CMK (cell line): ENCODE measurements around the gene KIN.
"Not testable (repeated sequence)": the region's sequence is repeated elsewhere in the genome, so short reads cannot be mapped to it uniquely, and the experiment has no call there.

Experiments
- DNase-seq: peaks from one replicate; pipeline ENCODE4 v3.0.0-alpha.2; 2010; ENCODE audit warnings: low read depth

Gene KIN, protein sequence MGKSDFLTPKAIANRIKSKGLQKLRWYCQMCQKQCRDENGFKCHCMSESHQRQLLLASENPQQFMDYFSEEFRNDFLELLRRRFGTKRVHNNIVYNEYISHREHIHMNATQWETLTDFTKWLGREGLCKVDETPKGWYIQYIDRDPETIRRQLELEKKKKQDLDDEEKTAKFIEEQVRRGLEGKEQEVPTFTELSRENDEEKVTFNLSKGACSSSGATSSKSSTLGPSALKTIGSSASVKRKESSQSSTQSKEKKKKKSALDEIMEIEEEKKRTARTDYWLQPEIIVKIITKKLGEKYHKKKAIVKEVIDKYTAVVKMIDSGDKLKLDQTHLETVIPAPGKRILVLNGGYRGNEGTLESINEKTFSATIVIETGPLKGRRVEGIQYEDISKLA

DNA sequence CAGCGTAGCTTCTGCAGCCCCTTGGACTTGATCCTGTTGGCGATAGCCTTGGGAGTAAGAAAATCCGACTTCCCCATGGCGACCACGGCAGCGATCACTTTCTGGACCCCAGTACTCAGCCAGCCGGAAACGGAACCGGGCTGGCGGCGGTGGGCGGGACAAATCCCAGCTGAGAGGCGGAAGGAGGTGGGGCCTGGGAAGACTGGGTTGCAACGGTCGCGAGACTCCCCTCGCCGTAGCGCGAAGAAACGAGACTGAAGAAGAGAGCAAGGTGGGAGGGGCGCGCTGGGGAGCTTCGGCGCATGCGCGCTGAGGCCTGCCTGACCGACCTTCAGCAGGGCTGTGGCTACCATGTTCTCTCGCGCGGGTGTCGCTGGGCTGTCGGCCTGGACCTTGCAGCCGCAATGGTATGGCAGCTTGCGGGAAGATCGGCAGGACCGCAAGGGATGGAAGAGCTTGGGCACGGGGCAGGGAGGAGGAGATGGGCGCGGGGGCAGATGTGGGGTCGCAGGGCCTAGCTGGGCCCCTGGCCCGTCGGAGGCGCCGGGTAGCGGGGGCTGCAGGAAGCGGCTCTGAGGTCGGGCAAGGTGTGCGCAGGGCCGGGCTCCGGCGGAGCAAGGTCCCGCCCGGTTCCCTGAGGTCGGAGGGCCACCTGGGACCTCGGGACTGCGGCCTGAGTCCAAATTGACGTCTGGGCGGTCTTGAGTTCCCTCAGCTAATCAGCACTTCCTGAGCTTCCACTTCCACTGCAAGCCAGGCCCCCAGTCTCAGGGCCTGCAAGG lies at the start of gene KIN, which contains the start of gene ATP5F1C:
Gene KIN (minus strand): TSS at position 137 of the 782 bp plus-strand sequence. CDS start 60 bp downstream, at position 77.
Gene ATP5F1C (plus strand): TSS at position 321 of the 782 bp plus-strand sequence. CDS start 31 bp downstream, at position 352.
- peak; percentile 82 for DNase-seq

DNA sequence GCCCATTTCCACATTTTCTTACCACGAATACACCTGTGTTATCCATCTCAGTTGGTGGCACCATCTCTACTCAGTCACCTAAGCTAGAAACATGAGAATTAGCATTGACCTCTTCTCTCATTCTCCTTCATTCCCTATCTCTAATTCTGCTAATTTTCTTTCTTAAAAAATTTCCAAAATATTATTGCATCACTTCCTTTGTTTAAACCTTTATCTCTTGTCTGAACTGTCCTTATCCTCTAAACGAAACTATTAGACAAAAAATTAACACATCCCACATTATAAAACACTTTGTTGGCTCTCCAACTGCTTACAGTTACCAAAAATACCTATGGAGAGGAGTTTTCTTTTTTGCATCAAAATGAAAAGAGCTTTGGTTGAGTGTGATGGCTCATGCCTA lies 48.8 kb upstream of the KIN start:
- no peak for DNase-seq

GRCh38 chr10:7834262-7834661 lies 46.5 kb upstream of the KIN start:
- no peak for DNase-seq

DNA sequence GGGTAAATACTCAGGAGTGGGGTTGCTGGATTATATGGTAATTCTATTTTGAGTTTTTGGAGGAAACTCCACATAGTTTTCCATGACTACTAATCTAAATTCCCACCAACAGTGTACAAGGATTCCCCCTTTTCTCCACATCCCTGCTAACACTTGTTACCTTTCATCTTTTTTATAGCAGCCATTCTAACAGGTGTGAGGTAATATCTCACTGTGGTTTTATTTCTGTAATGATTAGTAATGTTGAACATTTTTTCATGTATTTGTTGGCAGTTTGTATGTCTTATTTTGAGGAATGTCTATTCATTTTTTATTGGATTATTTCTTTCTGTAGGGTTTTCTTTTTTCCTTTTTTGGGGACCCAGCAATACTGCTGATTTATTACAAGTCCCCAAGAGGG lies 45.4 kb upstream of the KIN start:
- DNase-seq: no peak

DNA sequence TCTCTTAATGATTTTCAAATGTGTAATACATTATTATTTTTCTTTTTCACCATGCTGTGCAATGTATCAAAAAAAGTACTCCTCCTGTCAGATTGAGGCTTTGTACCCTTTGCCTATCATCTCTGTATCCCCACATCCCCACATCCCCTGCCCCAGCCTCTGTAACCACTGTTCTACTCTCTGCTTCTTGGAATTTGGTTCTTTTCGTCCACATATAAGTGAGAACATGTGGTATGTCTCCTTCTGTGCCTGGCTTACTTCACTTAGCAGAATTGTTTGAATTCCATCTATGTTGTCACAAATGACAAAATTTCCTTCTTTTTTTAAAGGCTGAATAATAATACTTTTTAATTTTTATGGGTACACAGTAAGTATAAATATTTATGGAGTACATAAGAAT lies 44.3 kb upstream of the KIN start:
- no peak for DNase-seq

GRCh38 chr10:7829289-7829834 lies 41.6 kb upstream of the KIN start:
- no peak for DNase-seq

DNA sequence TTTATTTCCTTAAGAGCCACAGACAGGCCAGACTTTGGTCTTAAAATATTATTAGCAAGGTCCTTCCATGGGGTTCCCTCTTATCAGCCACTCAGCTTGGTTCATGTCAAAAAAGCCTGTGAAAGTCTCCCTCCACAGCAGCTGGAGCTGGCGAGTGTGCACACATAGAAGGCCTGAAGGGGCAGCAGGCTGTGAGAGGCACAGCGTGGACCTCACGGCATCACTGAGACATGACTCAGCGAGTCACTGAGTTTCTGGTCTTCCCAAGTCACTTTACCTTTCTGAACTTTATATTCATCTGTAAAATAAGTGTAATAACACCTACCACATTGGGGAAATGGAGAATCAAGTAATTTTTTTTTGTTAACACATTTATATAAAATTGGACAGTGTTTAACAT lies 39.2 kb upstream of the KIN start:
- no peak for DNase-seq

DNA sequence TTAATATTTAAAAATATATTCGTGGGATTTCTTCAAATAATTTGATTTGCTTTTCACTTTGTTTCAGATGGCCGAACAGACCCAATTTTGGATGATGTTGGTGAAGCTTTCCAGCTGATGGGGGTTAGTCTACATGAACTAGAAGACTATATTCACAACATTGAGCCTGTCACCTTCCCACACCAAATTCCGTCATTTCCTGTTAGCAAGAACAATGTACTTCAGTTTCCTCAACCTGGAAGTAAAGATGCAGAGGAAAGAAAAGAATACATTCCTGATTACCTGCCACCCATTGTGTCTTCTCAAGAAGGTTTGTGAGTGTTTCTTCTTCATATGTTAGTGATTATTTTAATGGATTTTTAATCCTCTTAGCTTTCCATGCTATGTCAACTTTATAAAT lies 36.5 kb upstream of the KIN start:
- no peak for DNase-seq

DNA sequence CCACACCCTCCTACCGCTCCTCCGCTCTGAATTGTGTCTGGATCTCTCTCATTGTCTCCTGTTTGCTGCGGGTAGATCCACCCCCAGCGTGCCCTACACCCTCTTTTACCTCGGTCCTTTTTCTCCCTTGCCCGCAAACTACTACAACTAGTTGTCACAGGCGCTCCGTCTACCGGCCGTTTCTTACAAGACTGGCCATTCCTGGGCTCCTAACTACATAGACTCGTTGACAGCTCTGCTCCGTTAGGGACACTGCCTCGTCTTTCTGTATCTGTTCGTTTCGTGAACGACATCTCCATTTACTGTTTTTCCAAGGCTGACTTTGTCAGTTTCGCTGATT lies 31.3 kb upstream of the KIN start:
- DNase-seq: no peak

GRCh38 chr10:7818295-7819120 lies 30.7 kb upstream of the KIN start, which contains the start of gene TAF3:
TAF3 (plus strand) TSS chr10:7818505; CDS start chr10:7818710, 205 bp downstream.
- peak; percentile 29 for DNase-seq

DNA sequence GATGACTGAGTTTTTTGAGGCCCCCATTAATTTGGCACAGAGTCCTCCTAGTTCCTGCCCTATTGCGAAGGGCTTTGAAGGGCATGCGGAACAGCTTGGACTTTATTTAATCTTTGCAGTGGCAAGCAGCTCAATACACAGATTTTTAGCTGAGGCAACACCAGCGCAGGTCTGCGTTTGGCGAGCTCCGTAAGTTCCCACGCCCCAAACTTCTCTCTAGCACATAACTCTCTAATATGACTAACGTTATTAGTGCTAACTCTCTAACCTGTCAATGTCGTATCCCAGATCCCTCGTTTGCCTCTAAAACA lies 30.1 kb upstream of the KIN start:
- DNase-seq: no peak

- no peak for DNase-seq
These were observed 29.8 kb upstream of the KIN start for GRCh38 chr10:7817576-7817975.

GRCh38 chr10:7813481-7813880 lies 25.7 kb upstream of the KIN start:
- no peak for DNase-seq

GRCh38 chr10:7811743-7812142 lies 23.9 kb upstream of the KIN start:
- not testable (repeated sequence) for DNase-seq

DNA sequence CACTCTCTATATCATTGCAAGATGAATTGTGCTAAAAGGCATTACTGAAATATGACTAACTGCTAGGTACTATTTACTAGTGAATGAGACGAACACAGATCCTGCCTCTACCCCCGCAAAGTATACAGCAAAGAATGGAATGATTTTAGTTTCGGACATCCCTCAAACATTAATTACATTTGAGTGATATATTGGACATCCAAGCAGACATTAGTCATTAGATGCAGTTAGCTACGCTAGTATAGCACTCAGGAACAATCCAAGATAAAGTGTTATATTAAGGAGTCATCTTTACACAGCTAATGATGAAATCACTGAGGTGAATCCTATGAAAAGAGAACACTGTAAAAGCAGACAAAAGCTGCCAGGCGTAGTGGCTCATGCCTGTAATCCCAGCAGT lies 23.2 kb upstream of the KIN start:
- DNase-seq: no peak

DNA sequence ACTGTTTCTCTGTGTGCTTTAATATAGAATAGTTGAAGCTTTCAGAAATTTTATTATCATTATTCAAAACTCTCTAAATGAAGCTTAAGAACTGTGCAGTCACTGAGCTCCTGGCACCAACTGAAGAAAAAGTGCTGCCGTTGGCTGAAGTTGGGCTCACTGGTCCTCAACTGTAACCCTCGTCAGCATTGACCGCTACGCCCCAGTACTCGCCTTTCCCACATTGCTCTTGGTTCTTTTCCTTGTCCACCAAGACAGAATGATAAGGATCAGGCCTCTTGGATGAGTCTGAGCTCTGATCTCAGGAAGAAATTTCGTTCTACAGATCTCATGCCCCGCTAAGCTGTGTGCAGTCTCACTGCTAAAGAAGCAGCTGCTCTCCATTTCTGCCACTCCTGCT lies 22.6 kb upstream of the KIN start:
- DNase-seq: no peak

DNA sequence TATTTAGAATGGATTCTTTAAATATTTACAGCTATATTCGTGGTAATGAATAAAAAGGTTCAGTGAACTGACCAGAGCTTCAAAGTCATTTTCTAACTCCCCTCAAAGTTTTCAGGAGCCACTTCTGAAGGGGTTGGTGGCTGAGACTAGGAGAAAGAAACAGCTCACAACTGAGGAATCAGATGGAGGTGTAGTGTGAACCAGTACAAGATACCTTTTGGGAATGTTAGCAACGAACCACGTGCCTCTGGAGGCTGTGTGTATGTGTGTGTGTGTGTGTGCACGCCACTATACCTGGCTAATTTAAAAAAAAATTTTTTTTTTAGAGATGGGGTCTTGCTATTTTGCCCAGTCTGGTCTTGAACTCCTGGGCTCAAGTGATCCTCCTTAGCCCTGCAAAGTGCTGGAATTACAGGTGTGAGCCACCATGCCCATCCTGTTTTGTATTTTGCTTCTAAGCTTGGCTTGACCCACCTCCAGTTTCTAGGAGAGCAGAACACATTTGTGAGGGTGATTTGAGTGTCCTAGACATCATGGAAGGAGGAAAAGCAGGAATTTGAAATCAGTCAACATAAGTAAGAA lies 21.0 kb upstream of the KIN start:
- DNase-seq: no peak

DNA sequence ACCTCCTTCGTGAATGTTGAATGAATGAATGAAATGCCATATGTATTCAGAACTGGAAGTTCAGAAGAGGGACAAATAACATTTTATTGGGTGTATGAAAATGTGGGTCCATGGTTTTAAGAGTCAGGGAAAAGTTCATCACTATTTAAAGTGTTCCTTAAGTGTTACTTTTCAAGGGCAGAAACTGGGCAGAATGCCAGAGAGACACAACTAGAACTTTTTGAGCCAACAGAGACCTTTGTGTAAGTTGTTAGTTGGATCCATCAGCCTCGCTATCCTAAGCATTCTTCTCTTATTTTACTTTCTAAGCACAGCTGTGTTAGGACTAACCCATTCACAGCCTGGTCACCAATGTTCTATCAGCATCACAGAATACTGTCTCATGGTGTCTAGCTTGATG lies 16.9 kb upstream of the KIN start:
- DNase-seq: no peak

DNA sequence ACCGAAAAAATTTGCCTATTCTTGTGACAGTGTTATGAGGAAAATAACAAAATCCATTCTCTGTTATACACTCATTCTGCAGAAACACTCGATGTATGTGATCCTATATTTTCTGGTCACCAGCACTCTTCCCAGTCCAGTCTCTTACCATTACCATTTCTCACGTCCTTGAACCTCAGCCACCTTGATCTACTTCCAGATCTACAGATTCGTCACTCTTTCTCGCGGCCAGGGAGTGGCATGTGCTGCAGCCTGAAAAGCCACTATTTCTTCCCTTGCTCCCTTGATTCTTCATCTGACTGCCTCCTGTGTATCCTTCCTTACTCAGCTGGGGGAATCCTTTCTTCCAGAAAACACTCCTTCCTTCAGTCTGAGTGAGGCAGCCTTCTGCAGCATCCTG lies 16.4 kb upstream of the KIN start:
- DNase-seq: no peak

- DNase-seq: no peak
These were observed 14.8 kb upstream of the KIN start for GRCh38 chr10:7802606-7803005.

GRCh38 chr10:7797582-7797981 lies 9.8 kb upstream of the KIN start:
- no peak for DNase-seq

DNA sequence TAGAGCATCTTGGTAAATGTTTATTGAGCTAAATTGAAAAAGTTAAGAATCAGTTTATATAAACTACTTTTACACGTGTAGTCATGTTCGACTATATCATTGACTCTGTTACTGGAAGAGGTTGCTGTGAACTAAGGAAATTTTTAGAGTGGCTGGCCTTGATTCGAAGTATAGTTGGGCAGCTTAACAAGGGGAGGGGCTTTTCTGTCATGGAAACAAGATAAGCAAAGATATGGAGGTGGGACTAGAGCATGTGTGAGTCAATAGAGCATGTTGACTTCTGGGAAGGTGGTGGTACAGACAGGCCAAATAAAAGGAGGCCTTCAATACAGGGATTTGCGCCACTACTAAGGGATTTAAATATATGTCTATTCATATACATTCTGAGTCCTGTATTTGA lies 7.8 kb upstream of the KIN start:
- DNase-seq: no peak
